Spleen (tissue), 7 donors: ENCODE measurements around the gene GLDN.

ENCODE experiments used
- POLR2A ChIP-seq, 3 donors: fragments of 450-650 bp; IDR thresholded peaks; one replicate each; pipeline ENCODE4 v1.5.1; 2017; ENCODE audit warnings: antibody characterized with exemption in 3 of 3, mild to moderate bottlenecking in 1 of 3
- TF ChIP-seq, protein P1 (sequence below), 11 experiments: fragments of 200-600 bp in 7 of 11; fragments of 450-650 bp in 4 of 11; sonication (generic) in 4 of 11; IDR thresholded peaks in 8 of 11; conservative IDR thresholded peaks in 3 of 11; 1 replicate in 7 of 11; 2 replicates in 4 of 11; pipeline versions ENCODE4 v1.4.0 to v1.8.0; 2016 to 2021; ENCODE audit warnings: antibody characterized with exemption in 11 of 11, inconsistent platforms in 4 of 11, mild to moderate bottlenecking in 1 of 11
- donor health status: DM: no; HTN: no; CAD: no; lungs with moderate emphysema.
- donor health status: DM: no; HTN: no; CAD: no.
- donor health status: DM: no; HTN: no; CAD: no.

DNA sequence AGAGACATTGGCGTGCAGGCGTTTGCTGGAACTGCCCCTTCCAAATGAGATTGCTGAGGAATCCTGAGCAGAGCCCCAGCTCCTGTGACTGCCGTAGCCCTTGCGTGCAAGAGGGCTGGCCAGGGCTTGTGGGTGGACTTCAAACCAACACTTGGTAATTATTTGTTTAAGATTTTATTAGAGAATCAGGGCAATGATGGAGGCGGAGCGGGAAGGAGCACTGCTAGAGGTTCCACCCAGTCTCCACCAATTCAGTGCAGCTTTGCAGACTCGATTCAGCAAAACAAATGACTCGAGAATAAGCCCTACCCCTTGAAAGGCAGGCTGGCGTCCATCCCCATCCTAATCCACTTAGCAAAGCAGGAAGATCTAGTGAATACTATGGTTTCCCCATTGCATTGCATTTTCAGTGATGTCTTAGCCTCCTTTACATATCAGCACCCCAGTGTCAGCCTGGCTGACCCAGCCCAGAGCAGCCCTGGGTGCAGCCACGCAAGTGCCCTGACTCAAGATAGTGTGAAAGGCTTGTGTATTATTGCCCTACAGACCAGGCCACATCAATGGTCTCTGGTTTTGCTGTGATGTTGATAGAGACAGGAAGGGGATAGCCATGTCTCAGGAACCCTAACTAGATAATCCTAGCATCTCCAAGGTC, 26.0 kb downstream of the GLDN start:
- TF ChIP-seq, protein P1, sequence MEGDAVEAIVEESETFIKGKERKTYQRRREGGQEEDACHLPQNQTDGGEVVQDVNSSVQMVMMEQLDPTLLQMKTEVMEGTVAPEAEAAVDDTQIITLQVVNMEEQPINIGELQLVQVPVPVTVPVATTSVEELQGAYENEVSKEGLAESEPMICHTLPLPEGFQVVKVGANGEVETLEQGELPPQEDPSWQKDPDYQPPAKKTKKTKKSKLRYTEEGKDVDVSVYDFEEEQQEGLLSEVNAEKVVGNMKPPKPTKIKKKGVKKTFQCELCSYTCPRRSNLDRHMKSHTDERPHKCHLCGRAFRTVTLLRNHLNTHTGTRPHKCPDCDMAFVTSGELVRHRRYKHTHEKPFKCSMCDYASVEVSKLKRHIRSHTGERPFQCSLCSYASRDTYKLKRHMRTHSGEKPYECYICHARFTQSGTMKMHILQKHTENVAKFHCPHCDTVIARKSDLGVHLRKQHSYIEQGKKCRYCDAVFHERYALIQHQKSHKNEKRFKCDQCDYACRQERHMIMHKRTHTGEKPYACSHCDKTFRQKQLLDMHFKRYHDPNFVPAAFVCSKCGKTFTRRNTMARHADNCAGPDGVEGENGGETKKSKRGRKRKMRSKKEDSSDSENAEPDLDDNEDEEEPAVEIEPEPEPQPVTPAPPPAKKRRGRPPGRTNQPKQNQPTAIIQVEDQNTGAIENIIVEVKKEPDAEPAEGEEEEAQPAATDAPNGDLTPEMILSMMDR (IDR thresholded peaks at IDR 0.05 in 8 of 11, conservative IDR thresholded peaks at IDR 0.05 in 3 of 11): no peak
- TF ChIP-seq POLR2A (IDR thresholded peaks at IDR 0.05): no peak
